GM19395 (cell line): ENCODE data around the gene AARS2.

ENCODE experiments used
- ATAC-seq: cut with Tn5 transposase; IDR thresholded peaks from one replicate; pipeline ENCODE4 v1.9.1; 2021; ENCODE audit warnings: mild to moderate bottlenecking, moderate library complexity; ENCODE audit not compliant: unreplicated experiment

AARS2 gene

GRCh38 chr6:44251576-44252524, 61.3 kb downstream of the AARS2 start:
- ATAC-seq = no peak

- ATAC-seq = no peak
Observed at GRCh38 chr6:44250718-44251123, 62.4 kb downstream of the AARS2 start.

DNA sequence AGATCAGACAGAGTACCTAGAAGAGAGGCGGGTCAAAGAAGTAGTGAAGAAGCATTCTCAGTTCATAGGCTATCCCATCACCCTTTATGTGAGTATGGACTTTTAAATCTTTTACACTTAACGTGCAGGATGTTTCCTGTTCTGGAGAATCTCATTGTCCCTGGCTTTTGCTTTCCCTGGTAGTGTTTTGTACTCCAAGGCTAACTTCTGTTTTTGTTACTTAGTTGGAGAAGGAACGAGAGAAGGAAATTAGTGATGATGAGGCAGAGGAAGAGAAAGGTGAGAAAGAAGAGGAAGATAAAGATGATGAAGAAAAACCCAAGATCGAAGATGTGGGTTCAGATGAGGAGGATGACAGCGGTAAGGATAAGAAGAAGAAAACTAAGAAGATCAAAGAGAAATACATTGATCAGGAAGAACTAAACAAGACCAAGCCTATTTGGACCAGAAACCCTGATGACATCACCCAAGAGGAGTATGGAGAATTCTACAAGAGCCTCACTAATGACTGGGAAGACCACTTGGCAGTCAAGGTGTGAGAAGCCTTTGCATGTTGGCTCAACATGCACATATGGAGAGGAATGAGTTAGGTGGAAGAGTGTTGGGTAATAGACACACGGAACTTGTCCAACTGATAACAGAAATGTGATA, 63.0 kb downstream of the AARS2 start:
- ATAC-seq = no peak
